Neural cell (in vitro differentiated cells): ENCODE results near the gene AFG1L. TPM values are rescaled to one million over a fixed set of nuclear protein-coding genes. Genes with fewer than 3 reads are reported as not detected.

Experiments
- H2AFZ ChIP-seq: fragments of 200-600, 300-800 bp; sonication (generic), shearing (Covaris generic); 2 replicates; pipeline ENCODE4 v1.6.0; 2014; ENCODE audit warnings: low read depth, mild to moderate bottlenecking, antibody characterized with exemption, low read length, moderate library complexity
- H3F3A ChIP-seq: fragments of 200-600 bp; shearing (Covaris generic); 2 replicates; pipeline ENCODE4 v1.6.1; 2016; ENCODE audit warnings: mild to moderate bottlenecking, moderate library complexity, mixed read lengths, antibody characterized with exemption, low read length; ENCODE audit not compliant: insufficient read depth, poor library complexity, severe bottlenecking
- H3K27ac ChIP-seq: fragments of 200-600, 300-800 bp; sonication (generic), shearing (Covaris generic); 2 replicates; pipeline ENCODE4 v1.5.1; 2014; ENCODE audit warnings: mild to moderate bottlenecking, low read length, moderate library complexity
- H3K27me3 ChIP-seq: fragments of 300-800, 200-600 bp; sonication (generic), shearing (Covaris generic); 2 replicates; pipeline ENCODE4 v1.6.0; 2014; ENCODE audit warnings: mild to moderate bottlenecking, low read depth, low read length, moderate library complexity; ENCODE audit not compliant: insufficient read depth
- H3K36me3 ChIP-seq: fragments of 300-800, 200-600 bp; sonication (generic), shearing (Covaris generic); 2 replicates; pipeline ENCODE4 v1.5.1; 2014; ENCODE audit warnings: mild to moderate bottlenecking, antibody characterized with exemption, low read length, moderate library complexity; ENCODE audit not compliant: insufficient read depth
- H3K4me2 ChIP-seq: fragments of 300-800, 200-600 bp; sonication (generic), shearing (Covaris generic); 2 replicates; pipeline ENCODE4 v1.6.0; 2014; ENCODE audit warnings: mild to moderate bottlenecking, low read length
- H3K4me3 ChIP-seq: fragments of 300-800, 200-600 bp; sonication (generic), shearing (Covaris generic); 2 replicates; pipeline ENCODE4 v1.5.1; 2014; ENCODE audit warnings: mild to moderate bottlenecking, low read length, moderate library complexity
- H3K79me2 ChIP-seq: fragments of 200-600 bp; shearing (Covaris generic); replicated peaks from 2 replicates; pipeline ENCODE4 v1.6.0; 2014; ENCODE audit warnings: mild to moderate bottlenecking, low read length, moderate library complexity; ENCODE audit not compliant: insufficient read depth
- H3K9ac ChIP-seq: fragments of 300-800, 200-600 bp; sonication (generic), shearing (Covaris generic); 2 replicates; pipeline ENCODE4 v1.6.1; 2016; ENCODE audit warnings: mild to moderate bottlenecking, low read length, mixed read lengths
- H3K9me2 ChIP-seq: fragments of 200-600 bp; shearing (Covaris generic); 2 replicates; pipeline ENCODE4 v1.6.1; 2016; ENCODE audit warnings: mild to moderate bottlenecking, low read length, mixed read lengths; ENCODE audit not compliant: insufficient read depth
- H3K9me3 ChIP-seq: fragments of 200-600, 300-800 bp; sonication (generic), shearing (Covaris generic); 2 replicates; pipeline ENCODE4 v1.6.1; 2016; ENCODE audit warnings: mild to moderate bottlenecking, mixed run types, low read length, moderate library complexity, mixed read lengths
- H4K20me1 ChIP-seq: fragments of 200-600 bp; shearing (Covaris generic); 2 replicates; pipeline ENCODE4 v1.6.1; 2016; ENCODE audit warnings: mild to moderate bottlenecking, mixed run types; ENCODE audit not compliant: insufficient read depth
- EP300 ChIP-seq: fragments of 450-650 bp; conservative IDR thresholded peaks from 2 replicates; pipeline ENCODE4 v1.6.1; 2014; ENCODE audit warnings: antibody characterized with exemption, mild to moderate bottlenecking, moderate library complexity; ENCODE audit not compliant: poor library complexity, severe bottlenecking
- EZH2 ChIP-seq: fragments of 200-600, 300-800 bp; shearing (Covaris generic), sonication (generic); IDR thresholded peaks from 2 replicates; pipeline ENCODE4 v1.6.1; 2014; ENCODE audit warnings: antibody characterized with exemption, low read length, borderline replicate concordance, mild to moderate bottlenecking; ENCODE audit not compliant: insufficient read depth, poor library complexity, severe bottlenecking
- MXI1 ChIP-seq: fragments of 450-650 bp; conservative IDR thresholded peaks from 2 replicates; pipeline ENCODE4 v1.6.1; 2014; ENCODE audit warnings: antibody characterized with exemption, mild to moderate bottlenecking; ENCODE audit not compliant: poor library complexity, severe bottlenecking
- POLR2AphosphoS5 ChIP-seq: IDR thresholded peaks from 2 replicates; pipeline ENCODE4 v1.6.1; 2012
- RAD21 ChIP-seq: fragments of 450-650 bp; conservative IDR thresholded peaks from 2 replicates; pipeline ENCODE4 v1.6.1; 2014; ENCODE audit warnings: antibody characterized with exemption, mild to moderate bottlenecking, moderate library complexity
- SMC3 ChIP-seq: fragments of 450-650 bp; conservative IDR thresholded peaks from 2 replicates; pipeline ENCODE4 v1.6.1; 2014; ENCODE audit warnings: antibody characterized with exemption, mild to moderate bottlenecking, moderate library complexity; ENCODE audit not compliant: poor library complexity
- TAF1 ChIP-seq: IDR thresholded peaks from 2 replicates; pipeline ENCODE4 v1.6.1; 2012; ENCODE audit warnings: low read depth
- polyA plus RNA-seq: library from polyadenylated mRNA; depleted of rRNA; stranded (reverse); fragments of >200 nt; gene quantifications from 2 replicates; pipeline ENCODE4 v1.2.3, GENCODE V29; 2014
- TF ChIP-seq, protein P1 (sequence below): fragments of 450-650 bp; IDR thresholded peaks from 2 replicates; pipeline ENCODE4 v1.5.1; 2014; ENCODE audit warnings: antibody characterized with exemption, mild to moderate bottlenecking, moderate library complexity; ENCODE audit not compliant: poor library complexity, severe bottlenecking
- TF ChIP-seq, protein P2 (sequence below): IDR thresholded peaks from 2 replicates; pipeline ENCODE4 v1.6.1; 2012; ENCODE audit warnings: borderline replicate concordance

Gene AFG1L
- polyA plus RNA-seq, 1 donor from 2014 or later = 3.3 TPM

DNA sequence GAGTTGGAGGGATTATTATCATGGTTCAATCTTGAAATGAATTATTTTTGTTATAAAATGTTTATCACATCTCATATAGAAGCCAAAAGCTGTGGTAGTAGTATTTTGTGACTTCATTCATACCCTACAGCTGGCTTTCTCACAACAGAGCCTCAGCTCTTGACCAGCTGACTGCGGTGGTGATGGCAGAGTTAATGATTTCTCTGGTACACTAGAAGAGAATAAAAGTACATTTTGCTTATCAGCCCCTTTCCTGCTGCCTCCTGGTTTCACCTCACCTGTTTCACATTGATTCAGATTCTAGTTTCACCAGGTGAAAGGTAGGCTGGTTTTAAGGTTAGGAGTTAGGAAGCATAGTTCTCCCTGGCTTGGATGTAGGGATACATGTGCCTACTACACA lies 55.7 kb downstream of the AFG1L start:
- H3K4me2 ChIP-seq = no peak overlapping the region
- no peaks in the 10 kb centered on the region for H3K36me3 ChIP-seq
- TF ChIP-seq POLR2AphosphoS5 (no peak), EZH2 (no peak)
- H3K4me3 ChIP-seq = no peak overlapping the region
- H3K27me3 ChIP-seq = no peaks in the 10 kb centered on the region
- H3K9ac ChIP-seq = no peak overlapping the region
- H3K27ac ChIP-seq = no peak overlapping the region
- no peaks in the 10 kb centered on the region for H3F3A ChIP-seq
- no peaks in the 10 kb centered on the region for H4K20me1 ChIP-seq
- H3K9me2 ChIP-seq = no peaks in the 10 kb centered on the region
- H3K9me3 ChIP-seq = no peaks in the 10 kb centered on the region
- no peaks in the 10 kb centered on the region for H3K79me2 ChIP-seq
- no peak overlapping the region for H2AFZ ChIP-seq

DNA sequence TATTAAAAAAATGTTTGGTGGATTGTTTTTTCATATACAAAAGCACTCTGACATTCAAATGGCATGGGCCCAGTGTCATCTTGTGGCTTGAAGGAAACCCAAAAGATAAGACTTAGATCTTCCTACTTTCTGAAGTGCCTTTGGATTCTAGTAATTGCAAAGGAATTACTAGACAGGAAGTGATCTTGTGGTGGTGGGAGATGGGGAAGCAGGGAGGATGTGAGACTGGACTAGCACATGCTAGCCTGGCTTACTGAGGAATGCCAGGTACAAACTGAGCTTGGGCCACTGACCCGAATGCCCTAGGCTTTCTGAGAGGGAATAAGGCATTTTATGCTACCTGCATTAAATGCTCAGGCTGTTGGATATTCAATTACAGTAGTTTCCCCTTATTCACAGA lies 59.0 kb downstream of the AFG1L start:
- Histone ChIP-seq H3K79me2 (no peaks in the 10 kb centered on the region), H3K27ac (no peak overlapping the region), H3K9me2 (no peaks in the 10 kb centered on the region), H2AFZ (no peak overlapping the region), H3K4me3 (no peak overlapping the region), H3K4me2 (no peak overlapping the region), H3K36me3 (no peaks in the 10 kb centered on the region), H3F3A (no peaks in the 10 kb centered on the region), H4K20me1 (no peaks in the 10 kb centered on the region), H3K9me3 (no peaks in the 10 kb centered on the region), H3K9ac (no peak overlapping the region), H3K27me3 (no peaks in the 10 kb centered on the region)
- TF ChIP-seq, protein P1, sequence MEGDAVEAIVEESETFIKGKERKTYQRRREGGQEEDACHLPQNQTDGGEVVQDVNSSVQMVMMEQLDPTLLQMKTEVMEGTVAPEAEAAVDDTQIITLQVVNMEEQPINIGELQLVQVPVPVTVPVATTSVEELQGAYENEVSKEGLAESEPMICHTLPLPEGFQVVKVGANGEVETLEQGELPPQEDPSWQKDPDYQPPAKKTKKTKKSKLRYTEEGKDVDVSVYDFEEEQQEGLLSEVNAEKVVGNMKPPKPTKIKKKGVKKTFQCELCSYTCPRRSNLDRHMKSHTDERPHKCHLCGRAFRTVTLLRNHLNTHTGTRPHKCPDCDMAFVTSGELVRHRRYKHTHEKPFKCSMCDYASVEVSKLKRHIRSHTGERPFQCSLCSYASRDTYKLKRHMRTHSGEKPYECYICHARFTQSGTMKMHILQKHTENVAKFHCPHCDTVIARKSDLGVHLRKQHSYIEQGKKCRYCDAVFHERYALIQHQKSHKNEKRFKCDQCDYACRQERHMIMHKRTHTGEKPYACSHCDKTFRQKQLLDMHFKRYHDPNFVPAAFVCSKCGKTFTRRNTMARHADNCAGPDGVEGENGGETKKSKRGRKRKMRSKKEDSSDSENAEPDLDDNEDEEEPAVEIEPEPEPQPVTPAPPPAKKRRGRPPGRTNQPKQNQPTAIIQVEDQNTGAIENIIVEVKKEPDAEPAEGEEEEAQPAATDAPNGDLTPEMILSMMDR = no peak
- TF ChIP-seq RAD21 (no peak), EP300 (no peak), MXI1 (no peak), EZH2 (no peak), TAF1 (no peak), POLR2AphosphoS5 (no peak)
- TF ChIP-seq, protein P2, sequence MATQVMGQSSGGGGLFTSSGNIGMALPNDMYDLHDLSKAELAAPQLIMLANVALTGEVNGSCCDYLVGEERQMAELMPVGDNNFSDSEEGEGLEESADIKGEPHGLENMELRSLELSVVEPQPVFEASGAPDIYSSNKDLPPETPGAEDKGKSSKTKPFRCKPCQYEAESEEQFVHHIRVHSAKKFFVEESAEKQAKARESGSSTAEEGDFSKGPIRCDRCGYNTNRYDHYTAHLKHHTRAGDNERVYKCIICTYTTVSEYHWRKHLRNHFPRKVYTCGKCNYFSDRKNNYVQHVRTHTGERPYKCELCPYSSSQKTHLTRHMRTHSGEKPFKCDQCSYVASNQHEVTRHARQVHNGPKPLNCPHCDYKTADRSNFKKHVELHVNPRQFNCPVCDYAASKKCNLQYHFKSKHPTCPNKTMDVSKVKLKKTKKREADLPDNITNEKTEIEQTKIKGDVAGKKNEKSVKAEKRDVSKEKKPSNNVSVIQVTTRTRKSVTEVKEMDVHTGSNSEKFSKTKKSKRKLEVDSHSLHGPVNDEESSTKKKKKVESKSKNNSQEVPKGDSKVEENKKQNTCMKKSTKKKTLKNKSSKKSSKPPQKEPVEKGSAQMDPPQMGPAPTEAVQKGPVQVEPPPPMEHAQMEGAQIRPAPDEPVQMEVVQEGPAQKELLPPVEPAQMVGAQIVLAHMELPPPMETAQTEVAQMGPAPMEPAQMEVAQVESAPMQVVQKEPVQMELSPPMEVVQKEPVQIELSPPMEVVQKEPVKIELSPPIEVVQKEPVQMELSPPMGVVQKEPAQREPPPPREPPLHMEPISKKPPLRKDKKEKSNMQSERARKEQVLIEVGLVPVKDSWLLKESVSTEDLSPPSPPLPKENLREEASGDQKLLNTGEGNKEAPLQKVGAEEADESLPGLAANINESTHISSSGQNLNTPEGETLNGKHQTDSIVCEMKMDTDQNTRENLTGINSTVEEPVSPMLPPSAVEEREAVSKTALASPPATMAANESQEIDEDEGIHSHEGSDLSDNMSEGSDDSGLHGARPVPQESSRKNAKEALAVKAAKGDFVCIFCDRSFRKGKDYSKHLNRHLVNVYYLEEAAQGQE = no peak

DNA sequence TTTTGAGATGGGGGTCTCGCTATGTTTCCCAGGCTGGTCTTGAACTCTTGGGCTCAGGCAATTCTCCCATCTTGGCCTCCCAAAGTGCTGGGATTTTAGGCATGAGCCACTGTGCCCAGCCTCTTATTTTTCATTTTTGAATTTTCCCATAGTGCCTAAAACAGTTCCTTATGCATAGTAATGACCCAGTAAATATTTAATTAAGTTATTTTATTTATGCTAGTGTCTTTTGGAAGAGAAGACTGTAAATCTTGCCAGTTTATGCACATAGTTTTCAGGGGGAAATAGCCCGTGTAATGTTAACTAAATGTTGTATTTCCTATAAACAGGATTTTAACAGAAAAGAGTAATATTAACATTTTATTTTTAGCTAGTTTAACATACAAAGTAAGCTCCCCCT lies 60.3 kb downstream of the AFG1L start:
- Histone ChIP-seq H3K79me2 (no peaks in the 10 kb centered on the region), H2AFZ (no peak overlapping the region), H3K27ac (no peak overlapping the region), H3K4me3 (no peak overlapping the region), H3K36me3 (no peaks in the 10 kb centered on the region), H3K9ac (no peak overlapping the region), H3K9me3 (no peaks in the 10 kb centered on the region), H4K20me1 (no peaks in the 10 kb centered on the region), H3F3A (no peaks in the 10 kb centered on the region), H3K4me2 (no peak overlapping the region), H3K27me3 (no peaks in the 10 kb centered on the region), H3K9me2 (no peaks in the 10 kb centered on the region)
- TF ChIP-seq, protein P2 = no peak
- TF ChIP-seq, protein P1 = no peak
- TF ChIP-seq SMC3 (no peak), TAF1 (no peak), POLR2AphosphoS5 (no peak), EP300 (no peak), MXI1 (no peak), EZH2 (no peak), RAD21 (no peak)
